Measurements from ENCODE around the gene MEN1. TPM values are rescaled to one million over a fixed set of nuclear protein-coding genes. Genes with fewer than 3 reads are reported as not detected.

Gene MEN1
- total and polyA plus RNA-seq, 2 of the 13 experiments (the other 11 are each of a cell fraction or from before 2014, with no cell fraction given): 20.5 to 27.3 TPM

DNA sequence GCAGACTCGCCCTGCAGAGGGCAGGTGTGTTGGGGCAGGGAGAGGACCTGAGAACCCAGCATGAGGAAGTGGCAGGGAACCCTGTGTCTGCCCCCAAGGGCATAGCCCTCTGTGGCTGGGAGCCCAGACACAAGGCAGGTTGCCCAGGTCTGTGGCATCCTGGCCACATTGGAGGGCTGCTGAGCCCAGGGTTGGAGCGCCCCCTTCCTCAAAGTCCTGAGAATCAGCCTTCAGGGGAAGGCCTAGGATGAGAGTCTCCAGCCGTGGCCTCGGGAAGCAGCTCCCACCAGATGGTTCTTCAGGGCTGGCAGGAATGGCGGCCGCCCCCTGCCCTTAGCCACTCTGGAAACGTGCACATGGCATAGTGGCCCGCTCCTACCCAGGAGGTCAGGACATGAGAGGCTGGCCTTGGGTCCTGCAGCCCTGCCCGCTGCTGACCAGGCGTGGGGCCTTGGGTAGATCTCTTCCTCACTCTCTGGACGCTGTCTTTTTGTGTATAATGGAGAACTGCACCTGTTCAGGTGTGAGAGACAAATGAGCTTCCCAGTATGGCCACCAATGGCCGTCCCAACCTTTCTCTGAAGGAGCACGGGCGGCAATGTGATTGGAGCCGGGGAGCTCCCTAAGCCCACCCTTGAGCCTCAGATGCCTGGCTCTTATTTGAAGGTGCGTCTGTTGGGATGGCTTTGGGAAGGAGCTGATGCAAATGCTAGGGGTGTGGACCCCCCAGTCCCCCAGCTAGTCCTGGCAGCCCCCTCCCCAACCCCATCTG lies 38.7 kb upstream of the MEN1 start (continued):
- TF ChIP-seq, protein P1, sequence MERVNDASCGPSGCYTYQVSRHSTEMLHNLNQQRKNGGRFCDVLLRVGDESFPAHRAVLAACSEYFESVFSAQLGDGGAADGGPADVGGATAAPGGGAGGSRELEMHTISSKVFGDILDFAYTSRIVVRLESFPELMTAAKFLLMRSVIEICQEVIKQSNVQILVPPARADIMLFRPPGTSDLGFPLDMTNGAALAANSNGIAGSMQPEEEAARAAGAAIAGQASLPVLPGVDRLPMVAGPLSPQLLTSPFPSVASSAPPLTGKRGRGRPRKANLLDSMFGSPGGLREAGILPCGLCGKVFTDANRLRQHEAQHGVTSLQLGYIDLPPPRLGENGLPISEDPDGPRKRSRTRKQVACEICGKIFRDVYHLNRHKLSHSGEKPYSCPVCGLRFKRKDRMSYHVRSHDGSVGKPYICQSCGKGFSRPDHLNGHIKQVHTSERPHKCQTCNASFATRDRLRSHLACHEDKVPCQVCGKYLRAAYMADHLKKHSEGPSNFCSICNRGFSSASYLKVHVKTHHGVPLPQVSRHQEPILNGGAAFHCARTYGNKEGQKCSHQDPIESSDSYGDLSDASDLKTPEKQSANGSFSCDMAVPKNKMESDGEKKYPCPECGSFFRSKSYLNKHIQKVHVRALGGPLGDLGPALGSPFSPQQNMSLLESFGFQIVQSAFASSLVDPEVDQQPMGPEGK (CRISPR knock-in tag; IDR thresholded peaks at IDR 0.05): 0 out of 2 replicates have a peak, but pooled peaks have one; percentile 16
- TF ChIP-seq, protein P2, sequence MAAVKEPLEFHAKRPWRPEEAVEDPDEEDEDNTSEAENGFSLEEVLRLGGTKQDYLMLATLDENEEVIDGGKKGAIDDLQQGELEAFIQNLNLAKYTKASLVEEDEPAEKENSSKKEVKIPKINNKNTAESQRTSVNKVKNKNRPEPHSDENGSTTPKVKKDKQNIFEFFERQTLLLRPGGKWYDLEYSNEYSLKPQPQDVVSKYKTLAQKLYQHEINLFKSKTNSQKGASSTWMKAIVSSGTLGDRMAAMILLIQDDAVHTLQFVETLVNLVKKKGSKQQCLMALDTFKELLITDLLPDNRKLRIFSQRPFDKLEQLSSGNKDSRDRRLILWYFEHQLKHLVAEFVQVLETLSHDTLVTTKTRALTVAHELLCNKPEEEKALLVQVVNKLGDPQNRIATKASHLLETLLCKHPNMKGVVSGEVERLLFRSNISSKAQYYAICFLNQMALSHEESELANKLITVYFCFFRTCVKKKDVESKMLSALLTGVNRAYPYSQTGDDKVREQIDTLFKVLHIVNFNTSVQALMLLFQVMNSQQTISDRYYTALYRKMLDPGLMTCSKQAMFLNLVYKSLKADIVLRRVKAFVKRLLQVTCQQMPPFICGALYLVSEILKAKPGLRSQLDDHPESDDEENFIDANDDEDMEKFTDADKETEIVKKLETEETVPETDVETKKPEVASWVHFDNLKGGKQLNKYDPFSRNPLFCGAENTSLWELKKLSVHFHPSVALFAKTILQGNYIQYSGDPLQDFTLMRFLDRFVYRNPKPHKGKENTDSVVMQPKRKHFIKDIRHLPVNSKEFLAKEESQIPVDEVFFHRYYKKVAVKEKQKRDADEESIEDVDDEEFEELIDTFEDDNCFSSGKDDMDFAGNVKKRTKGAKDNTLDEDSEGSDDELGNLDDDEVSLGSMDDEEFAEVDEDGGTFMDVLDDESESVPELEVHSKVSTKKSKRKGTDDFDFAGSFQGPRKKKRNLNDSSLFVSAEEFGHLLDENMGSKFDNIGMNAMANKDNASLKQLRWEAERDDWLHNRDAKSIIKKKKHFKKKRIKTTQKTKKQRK (IDR thresholded peaks at IDR 0.05; ENCODE audit: low read length): no peak
- TF ChIP-seq ZFX (CRISPR knock-in tag; IDR thresholded peaks at IDR 0.05; ENCODE audit: low read depth) (peak; percentile 59), PHF8 (CRISPR knock-in tag; IDR thresholded peaks at IDR 0.05) (no peak), ZNF7 (CRISPR knock-in tag; IDR thresholded peaks at IDR 0.05) (no peak), PTBP1 (IDR thresholded peaks at IDR 0.05; ENCODE audit: low read depth, low read length, poor library complexity, severe bottlenecking) (no peak), SRSF4 (IDR thresholded peaks at IDR 0.05; ENCODE audit: low read depth, low read length, poor library complexity, severe bottlenecking) (no peak), ZNF775 (CRISPR knock-in tag; IDR thresholded peaks at IDR 0.05; ENCODE audit: borderline replicate concordance) (no peak)
- TF ChIP-seq, protein P3, sequence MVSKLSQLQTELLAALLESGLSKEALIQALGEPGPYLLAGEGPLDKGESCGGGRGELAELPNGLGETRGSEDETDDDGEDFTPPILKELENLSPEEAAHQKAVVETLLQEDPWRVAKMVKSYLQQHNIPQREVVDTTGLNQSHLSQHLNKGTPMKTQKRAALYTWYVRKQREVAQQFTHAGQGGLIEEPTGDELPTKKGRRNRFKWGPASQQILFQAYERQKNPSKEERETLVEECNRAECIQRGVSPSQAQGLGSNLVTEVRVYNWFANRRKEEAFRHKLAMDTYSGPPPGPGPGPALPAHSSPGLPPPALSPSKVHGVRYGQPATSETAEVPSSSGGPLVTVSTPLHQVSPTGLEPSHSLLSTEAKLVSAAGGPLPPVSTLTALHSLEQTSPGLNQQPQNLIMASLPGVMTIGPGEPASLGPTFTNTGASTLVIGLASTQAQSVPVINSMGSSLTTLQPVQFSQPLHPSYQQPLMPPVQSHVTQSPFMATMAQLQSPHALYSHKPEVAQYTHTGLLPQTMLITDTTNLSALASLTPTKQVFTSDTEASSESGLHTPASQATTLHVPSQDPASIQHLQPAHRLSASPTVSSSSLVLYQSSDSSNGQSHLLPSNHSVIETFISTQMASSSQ (IDR thresholded peaks at IDR 0.05; ENCODE audit: low read depth): no peak
- TF ChIP-seq, protein P3 (CRISPR knock-in tag; IDR thresholded peaks at IDR 0.05; ENCODE audit: borderline replicate concordance): no peak
- TF ChIP-seq, protein P4, sequence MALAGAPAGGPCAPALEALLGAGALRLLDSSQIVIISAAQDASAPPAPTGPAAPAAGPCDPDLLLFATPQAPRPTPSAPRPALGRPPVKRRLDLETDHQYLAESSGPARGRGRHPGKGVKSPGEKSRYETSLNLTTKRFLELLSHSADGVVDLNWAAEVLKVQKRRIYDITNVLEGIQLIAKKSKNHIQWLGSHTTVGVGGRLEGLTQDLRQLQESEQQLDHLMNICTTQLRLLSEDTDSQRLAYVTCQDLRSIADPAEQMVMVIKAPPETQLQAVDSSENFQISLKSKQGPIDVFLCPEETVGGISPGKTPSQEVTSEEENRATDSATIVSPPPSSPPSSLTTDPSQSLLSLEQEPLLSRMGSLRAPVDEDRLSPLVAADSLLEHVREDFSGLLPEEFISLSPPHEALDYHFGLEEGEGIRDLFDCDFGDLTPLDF (CRISPR knock-in tag; IDR thresholded peaks at IDR 0.05): no peak
- TF ChIP-seq, protein P5, sequence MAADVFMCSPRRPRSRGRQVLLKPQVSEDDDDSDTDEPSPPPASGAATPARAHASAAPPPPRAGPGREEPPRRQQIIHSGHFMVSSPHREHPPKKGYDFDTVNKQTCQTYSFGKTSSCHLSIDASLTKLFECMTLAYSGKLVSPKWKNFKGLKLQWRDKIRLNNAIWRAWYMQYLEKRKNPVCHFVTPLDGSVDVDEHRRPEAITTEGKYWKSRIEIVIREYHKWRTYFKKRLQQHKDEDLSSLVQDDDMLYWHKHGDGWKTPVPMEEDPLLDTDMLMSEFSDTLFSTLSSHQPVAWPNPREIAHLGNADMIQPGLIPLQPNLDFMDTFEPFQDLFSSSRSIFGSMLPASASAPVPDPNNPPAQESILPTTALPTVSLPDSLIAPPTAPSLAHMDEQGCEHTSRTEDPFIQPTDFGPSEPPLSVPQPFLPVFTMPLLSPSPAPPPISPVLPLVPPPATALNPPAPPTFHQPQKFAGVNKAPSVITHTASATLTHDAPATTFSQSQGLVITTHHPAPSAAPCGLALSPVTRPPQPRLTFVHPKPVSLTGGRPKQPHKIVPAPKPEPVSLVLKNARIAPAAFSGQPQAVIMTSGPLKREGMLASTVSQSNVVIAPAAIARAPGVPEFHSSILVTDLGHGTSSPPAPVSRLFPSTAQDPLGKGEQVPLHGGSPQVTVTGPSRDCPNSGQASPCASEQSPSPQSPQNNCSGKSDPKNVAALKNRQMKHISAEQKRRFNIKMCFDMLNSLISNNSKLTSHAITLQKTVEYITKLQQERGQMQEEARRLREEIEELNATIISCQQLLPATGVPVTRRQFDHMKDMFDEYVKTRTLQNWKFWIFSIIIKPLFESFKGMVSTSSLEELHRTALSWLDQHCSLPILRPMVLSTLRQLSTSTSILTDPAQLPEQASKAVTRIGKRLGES (CRISPR knock-in tag; IDR thresholded peaks at IDR 0.05; ENCODE audit: borderline replicate concordance): no peak
- TF ChIP-seq, protein P6, sequence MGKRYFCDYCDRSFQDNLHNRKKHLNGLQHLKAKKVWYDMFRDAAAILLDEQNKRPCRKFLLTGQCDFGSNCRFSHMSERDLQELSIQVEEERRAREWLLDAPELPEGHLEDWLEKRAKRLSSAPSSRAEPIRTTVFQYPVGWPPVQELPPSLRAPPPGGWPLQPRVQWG (CRISPR knock-in tag; IDR thresholded peaks at IDR 0.05; ENCODE audit: borderline replicate concordance, low read depth): no peak

Measured in HepG2 (cell line).